CD4-positive, alpha-beta T cell treated with Interleukin-15 for 1 hour (primary cell): ENCODE data around the gene TSC22D1.
A peak's percentile ranks its signal among the peaks of the same experiment; 100 is the strongest.

Experiments used
- DNase-seq: peaks from one replicate; pipeline ENCODE4 v3.0.0-alpha.2; 2020

TSC22D1 gene

GRCh38 chr13:44422755-44423643, 153.1 kb downstream of the TSC22D1 start:
- no peak for DNase-seq

GRCh38 chr13:44421853-44422525, 154.1 kb downstream of the TSC22D1 start:
- no peak for DNase-seq

GRCh38 chr13:44420376-44421220, 155.5 kb downstream of the TSC22D1 start:
- DNase-seq = no peak

DNA sequence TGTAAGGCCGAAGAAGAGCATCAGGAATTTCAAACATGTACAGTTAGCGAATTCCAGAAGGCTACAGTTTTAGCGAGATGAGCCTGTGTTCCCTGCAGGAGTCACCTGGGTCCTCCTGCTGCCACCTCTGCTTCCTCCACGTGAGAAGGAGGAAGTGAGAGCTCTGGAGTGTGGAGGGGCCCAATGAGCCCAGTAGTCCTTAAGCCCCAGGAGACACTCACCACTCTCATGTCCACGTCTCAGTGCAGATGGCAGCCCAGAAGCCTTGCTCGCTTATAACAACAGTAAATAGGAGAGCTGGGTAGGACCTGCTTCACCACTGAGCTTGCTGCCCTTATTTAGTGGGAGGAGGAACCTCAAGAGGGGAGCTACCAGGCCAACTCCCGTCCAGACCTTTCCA, 158.3 kb downstream of the TSC22D1 start:
- no peak for DNase-seq

DNA sequence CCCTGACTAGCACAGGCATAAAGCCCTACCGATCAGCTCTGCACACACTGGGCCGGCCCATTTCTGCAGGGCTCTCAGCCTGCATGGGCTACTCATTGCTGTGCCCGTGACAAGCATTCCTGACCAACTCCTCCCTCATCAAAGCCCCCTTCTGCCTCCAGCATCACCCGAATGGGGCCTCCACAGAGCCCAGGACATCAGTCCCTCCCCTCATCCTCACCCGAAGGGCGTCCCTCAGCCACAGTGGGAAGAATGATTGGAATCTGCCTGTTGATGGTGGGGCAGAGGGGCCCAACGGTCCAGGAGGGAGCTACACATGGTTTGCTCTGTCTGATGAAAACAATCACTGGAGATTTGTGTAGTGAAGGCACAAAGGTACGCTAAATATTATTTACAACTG, 158.7 kb downstream of the TSC22D1 start:
- DNase-seq = no peak

GRCh38 chr13:44416744-44417143, 159.4 kb downstream of the TSC22D1 start:
- DNase-seq = no peak

DNA sequence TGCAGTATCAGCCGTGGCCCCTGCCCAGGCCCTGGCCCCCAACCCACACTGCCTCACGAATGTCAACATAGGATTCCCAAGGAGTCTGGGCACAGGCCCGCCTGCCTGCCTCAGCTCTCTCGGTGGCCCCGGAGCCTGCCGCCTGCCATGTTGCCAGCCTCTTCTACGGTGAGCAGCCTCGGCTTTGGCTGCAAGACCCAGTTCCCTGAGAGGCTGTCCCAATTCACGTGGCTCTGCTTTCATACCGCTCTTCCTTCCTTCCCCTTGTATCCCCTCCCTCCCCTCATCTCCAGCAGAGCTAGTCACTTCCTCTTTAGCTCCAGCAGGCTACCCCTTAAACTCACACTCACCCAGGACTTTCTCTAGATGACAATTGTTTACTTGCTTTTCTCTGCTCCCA, 159.8 kb downstream of the TSC22D1 start:
- peak; percentile 24 for DNase-seq

DNA sequence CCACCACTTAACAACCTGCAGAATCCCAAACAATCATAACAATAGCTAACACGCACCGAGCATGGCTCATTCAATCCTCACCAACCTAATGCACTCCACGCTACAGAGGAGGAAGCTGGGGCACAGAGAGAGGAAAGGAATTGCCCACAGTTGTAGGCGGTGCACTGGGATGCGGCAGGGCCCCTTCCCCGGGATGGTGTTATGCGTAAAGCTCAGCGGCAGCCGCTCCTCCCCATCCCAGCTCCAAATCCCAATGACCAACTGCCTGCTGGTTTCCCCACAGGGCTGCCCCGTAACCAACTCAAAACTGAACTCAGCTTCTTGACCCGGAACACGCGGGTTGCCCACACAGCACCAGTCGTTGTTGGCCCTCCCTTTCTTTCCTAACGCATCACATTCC, 160.3 kb downstream of the TSC22D1 start:
- DNase-seq = no peak

- no peak for DNase-seq
Measured at GRCh38 chr13:44414716-44415115, 161.4 kb downstream of the TSC22D1 start.

DNA sequence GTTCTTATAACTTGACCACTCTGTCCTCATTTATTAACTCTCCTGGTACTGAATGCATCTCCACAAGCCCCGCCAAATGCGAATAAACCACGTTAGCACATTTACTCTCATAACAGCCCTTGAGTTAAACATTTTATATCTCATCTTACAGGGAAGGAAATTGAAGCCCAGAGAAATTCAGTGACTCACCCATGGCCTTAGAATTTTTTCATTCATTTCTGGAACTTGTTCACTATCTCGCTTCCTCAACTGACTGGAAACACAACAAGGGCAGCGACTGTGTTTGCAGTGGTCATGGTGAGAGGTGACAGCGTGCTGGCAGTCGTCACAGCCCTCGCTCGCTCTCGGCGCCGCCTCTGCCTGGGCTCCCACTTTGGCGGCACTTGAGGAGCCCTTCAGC, 163.0 kb downstream of the TSC22D1 start:
- DNase-seq = no peak

GRCh38 chr13:44412346-44412935, 163.7 kb downstream of the TSC22D1 start:
- no peak for DNase-seq

GRCh38 chr13:44411841-44412240, 164.3 kb downstream of the TSC22D1 start:
- DNase-seq = no peak

GRCh38 chr13:44410328-44410859, 165.7 kb downstream of the TSC22D1 start:
- DNase-seq = no peak

GRCh38 chr13:44409595-44409994, 166.5 kb downstream of the TSC22D1 start:
- no peak for DNase-seq

DNA sequence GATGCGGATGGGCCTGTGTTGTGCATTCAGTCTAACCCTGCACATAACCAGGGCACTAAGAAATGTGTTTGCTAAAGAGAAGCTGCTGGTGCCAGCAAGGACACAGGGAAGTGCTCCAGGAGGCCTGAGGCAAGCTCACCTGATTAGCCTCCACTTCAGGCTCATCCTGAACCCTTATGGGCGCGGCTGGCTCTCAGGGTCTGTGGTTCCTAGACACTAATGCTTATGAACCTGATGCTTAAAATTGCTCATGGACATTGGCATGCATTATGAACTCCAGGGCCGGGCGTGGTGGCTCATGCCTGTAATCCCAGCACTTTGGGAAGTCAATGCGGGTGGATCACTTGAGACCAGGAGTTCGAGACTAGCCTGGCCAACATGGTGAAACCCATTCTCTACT, 168.2 kb downstream of the TSC22D1 start:
- no peak for DNase-seq

- DNase-seq = no peak
Measured at GRCh38 chr13:44407379-44407778, 168.8 kb downstream of the TSC22D1 start.

DNA sequence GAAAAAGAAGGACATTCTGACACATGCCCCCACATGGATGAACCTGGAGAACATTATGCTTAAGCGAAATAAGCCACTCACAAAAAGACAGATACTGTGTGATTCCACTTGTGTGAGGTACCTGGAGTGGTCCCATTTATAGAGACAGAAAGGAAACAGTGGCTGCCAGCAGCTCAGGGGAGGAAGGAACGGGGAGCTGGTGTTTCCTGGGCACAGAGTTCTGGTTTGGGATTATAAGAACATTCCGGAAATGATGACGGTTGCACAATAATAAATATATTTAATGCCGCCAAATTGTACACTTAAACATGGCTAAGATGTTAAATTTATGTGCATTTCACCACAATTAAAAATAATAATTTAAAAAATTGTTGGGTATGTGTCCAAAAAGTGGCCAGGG, 169.5 kb downstream of the TSC22D1 start:
- no peak for DNase-seq

GRCh38 chr13:44404261-44405132, 171.6 kb downstream of the TSC22D1 start:
- DNase-seq = no peak

DNA sequence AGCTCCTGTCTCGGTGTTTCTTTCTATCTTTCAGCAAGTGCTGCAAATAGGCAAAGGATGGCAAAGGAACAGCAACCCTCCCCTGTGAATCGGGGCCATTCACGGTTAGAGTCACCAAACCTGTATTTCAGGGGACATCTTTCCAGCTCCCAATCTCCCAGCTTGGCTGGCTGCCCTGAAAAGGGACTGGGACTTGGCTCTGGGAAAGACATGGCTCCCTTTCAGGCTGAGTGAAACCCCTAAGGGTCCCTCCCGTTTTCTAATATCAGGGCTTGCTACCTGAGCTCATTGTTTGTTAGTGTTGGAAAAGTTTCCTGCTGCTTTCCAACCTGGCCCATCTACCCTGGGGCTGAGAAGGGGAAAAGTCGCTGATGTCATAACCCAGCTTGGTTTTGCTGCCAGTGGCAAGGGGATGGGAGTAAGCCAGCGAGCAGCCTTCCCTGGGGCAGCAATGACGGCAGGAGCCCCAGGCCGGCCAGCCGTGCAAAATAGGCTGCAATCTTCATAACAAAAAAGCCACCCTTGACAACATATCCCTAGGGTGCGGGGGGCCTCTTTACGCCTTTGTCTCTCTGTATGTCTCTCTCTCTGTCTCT, 172.6 kb downstream of the TSC22D1 start:
- DNase-seq = no peak

DNA sequence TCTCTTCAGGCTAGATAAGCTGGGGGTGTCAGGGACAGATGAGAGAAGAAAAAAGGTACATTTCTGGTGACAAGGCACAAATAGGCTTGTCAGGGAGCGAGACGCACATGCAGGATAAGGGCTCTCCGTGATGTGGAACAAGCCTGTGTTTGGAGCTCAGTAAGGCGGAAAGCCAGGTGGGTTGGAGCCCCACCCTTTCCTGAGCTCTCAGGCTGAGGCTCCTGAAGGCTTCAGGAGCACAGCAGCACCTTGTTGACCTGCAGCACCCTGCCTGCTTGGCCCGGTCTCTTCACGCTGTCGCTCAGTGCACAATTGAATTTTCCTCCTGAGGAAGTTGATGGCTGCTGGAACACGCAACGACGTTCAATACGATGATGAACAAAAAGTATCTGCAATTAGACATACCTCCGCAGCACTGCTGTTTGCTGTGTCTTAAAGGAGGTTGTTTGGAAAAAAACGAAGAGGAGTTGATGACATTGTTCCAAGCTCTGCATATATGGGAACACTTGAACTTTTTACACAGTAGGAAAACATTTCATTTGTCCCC, 173.2 kb downstream of the TSC22D1 start:
- DNase-seq = no peak

- no peak for DNase-seq
Measured at GRCh38 chr13:44401577-44401976, 174.6 kb downstream of the TSC22D1 start.
